H9 (cell line): ENCODE measurements around the gene ZNF214. TPM values are rescaled to one million over a fixed set of nuclear protein-coding genes. Genes with fewer than 3 reads are reported as not detected.

Experiments
- DNase-seq: peaks from one replicate; pipeline ENCODE4 v3.0.0-alpha.2; 2017
- H2AFZ ChIP-seq: one replicate; pipeline ENCODE4 v1.6.1; 2013; ENCODE audit warnings: mild to moderate bottlenecking, low read length, control low read depth, moderate library complexity
- H2AK5ac ChIP-seq: 2 replicates; pipeline ENCODE4 v1.6.1; 2013; ENCODE audit warnings: low read length, control low read depth, mixed read lengths; ENCODE audit not compliant: insufficient read length
- H2BK120ac ChIP-seq: one replicate; pipeline ENCODE4 v1.6.1; 2013; ENCODE audit warnings: low read depth, mild to moderate bottlenecking, low read length, control low read depth, inconsistent platforms; ENCODE audit not compliant: poor library complexity, severe bottlenecking
- H2BK12ac ChIP-seq: 2 replicates; pipeline ENCODE4 v1.6.1; 2013; ENCODE audit warnings: low read length, control low read depth, mixed read lengths, low read depth; ENCODE audit not compliant: insufficient read length
- H2BK15ac ChIP-seq: 2 replicates; pipeline ENCODE4 v1.6.1; 2013; ENCODE audit warnings: low read depth, low read length, control low read depth
- H2BK20ac ChIP-seq: one replicate; pipeline ENCODE4 v1.6.1; 2013; ENCODE audit warnings: low read depth, mild to moderate bottlenecking, low read length, control low read depth, inconsistent platforms; ENCODE audit not compliant: poor library complexity, severe bottlenecking
- H2BK5ac ChIP-seq: 2 replicates; pipeline ENCODE4 v1.6.1; 2013; ENCODE audit warnings: low read length, control low read depth, mixed read lengths; ENCODE audit not compliant: insufficient read length
- H3K14ac ChIP-seq: 2 replicates; pipeline ENCODE4 v1.6.1; 2013; ENCODE audit warnings: low read length, control low read depth; ENCODE audit not compliant: insufficient read depth
- H3K18ac ChIP-seq: 2 replicates; pipeline ENCODE4 v1.6.1; 2013; ENCODE audit warnings: low read depth, mild to moderate bottlenecking, mixed read lengths, low read length, control low read depth; ENCODE audit not compliant: insufficient read length
- H3K23ac ChIP-seq: 2 replicates; pipeline ENCODE4 v1.6.1; 2013; ENCODE audit warnings: low read length, control low read depth, mixed read lengths, low read depth; ENCODE audit not compliant: insufficient read length
- H3K23me2 ChIP-seq: 2 replicates; pipeline ENCODE4 v1.6.1; 2013; ENCODE audit warnings: low read depth, mild to moderate bottlenecking, mixed read lengths, low read length, control low read depth; ENCODE audit not compliant: insufficient read length, poor library complexity, severe bottlenecking
- H3K27ac ChIP-seq: 2 replicates; pipeline ENCODE4 v1.5.1; 2013; ENCODE audit warnings: low read length, control low read depth, mixed read lengths, low read depth; ENCODE audit not compliant: insufficient read length
- H3K27me3 ChIP-seq: 2 replicates; pipeline ENCODE4 v1.6.1; 2013; ENCODE audit warnings: low read length, control low read depth, inconsistent platforms; ENCODE audit not compliant: insufficient read depth
- H3K4ac ChIP-seq: 2 replicates; pipeline ENCODE4 v1.6.1; 2013; ENCODE audit warnings: low read depth, mild to moderate bottlenecking, control low read depth, inconsistent platforms, low read length, moderate library complexity
- H3K4me1 ChIP-seq: 2 replicates; pipeline ENCODE4 v1.6.1; 2013; ENCODE audit warnings: low read length, control low read depth, inconsistent platforms; ENCODE audit not compliant: insufficient read depth
- H3K4me2 ChIP-seq: 2 replicates; pipeline ENCODE4 v1.6.1; 2013; ENCODE audit warnings: low read length, control low read depth, mixed read lengths; ENCODE audit not compliant: insufficient read length, insufficient read depth
- H3K56ac ChIP-seq: 2 replicates; pipeline ENCODE4 v1.6.1; 2013; ENCODE audit warnings: low read depth, mild to moderate bottlenecking, mixed read lengths, low read length, control low read depth; ENCODE audit not compliant: insufficient read length
- H3K79me1 ChIP-seq: 2 replicates; pipeline ENCODE4 v1.6.1; 2013; ENCODE audit warnings: low read depth, mild to moderate bottlenecking, moderate library complexity, low read length, control low read depth, inconsistent platforms; ENCODE audit not compliant: insufficient read depth, poor library complexity, severe bottlenecking
- H3K79me2 ChIP-seq: 2 replicates; pipeline ENCODE4 v1.6.1; 2013; ENCODE audit warnings: low read length, control low read depth, inconsistent platforms; ENCODE audit not compliant: insufficient read depth
- H3K9ac ChIP-seq: 2 replicates; pipeline ENCODE4 v1.6.1; 2013; ENCODE audit warnings: low read length, control low read depth, mixed read lengths; ENCODE audit not compliant: insufficient read length; ENCODE audit errors: extremely low read depth
- H3K9me3 ChIP-seq: one replicate; pipeline ENCODE4 v1.6.1; 2013; ENCODE audit warnings: low read depth, low read length, inconsistent platforms; ENCODE audit not compliant: control insufficient read depth
- H3T11ph ChIP-seq: one replicate; pipeline ENCODE4 v1.6.1; 2013; ENCODE audit warnings: mild to moderate bottlenecking, low read length, control low read depth, inconsistent platforms
- H4K20me1 ChIP-seq: one replicate; pipeline ENCODE4 v1.6.1; 2013; ENCODE audit not compliant: control insufficient read depth, insufficient read length, insufficient read depth
- H4K5ac ChIP-seq: 2 replicates; pipeline ENCODE4 v1.6.1; 2013; ENCODE audit warnings: low read depth, mild to moderate bottlenecking, mixed read lengths, low read length, control low read depth; ENCODE audit not compliant: insufficient read length
- H4K8ac ChIP-seq: replicated peaks from 2 replicates; pipeline ENCODE4 v1.6.1; 2013; ENCODE audit warnings: low read length, control low read depth, mixed read lengths, low read depth; ENCODE audit not compliant: insufficient read length
- H4K91ac ChIP-seq: 2 replicates; pipeline ENCODE4 v1.6.1; 2013; ENCODE audit warnings: low read depth, mild to moderate bottlenecking, moderate library complexity, mixed read lengths, low read length, control low read depth; ENCODE audit not compliant: insufficient read length
- H3K27ac Mint-ChIP-seq, 3 experiments: 2 replicates in 2 of 3; 3 replicates in 1 of 3; pipeline ENCODE4 v1.8.0; 2020 to 2021; ENCODE audit warnings: mixed read lengths in 3 of 3, mild to moderate bottlenecking in 1 of 3, moderate library complexity in 1 of 3
- H3K27me3 Mint-ChIP-seq: 2 replicates; pipeline ENCODE4 v1.8.0; 2021; ENCODE audit warnings: low read depth, mild to moderate bottlenecking, moderate library complexity, mixed read lengths
- H3K36me3 Mint-ChIP-seq, 3 experiments: 2 replicates in 2 of 3; 3 replicates in 1 of 3; pipeline ENCODE4 v1.8.0; 2020 to 2021; ENCODE audit warnings: low read depth in 3 of 3, mixed read lengths in 3 of 3; ENCODE audit not compliant: insufficient read depth in 1 of 3
- H3K4me1 Mint-ChIP-seq, 2 experiments: 2 replicates each; pipeline ENCODE4 v1.8.0; 2020; ENCODE audit warnings: mixed read lengths in 2 of 2
- H3K4me3 Mint-ChIP-seq, 2 experiments: 2 replicates in 1 of 2; 3 replicates in 1 of 2; pipeline ENCODE4 v1.8.0; 2020 to 2021; ENCODE audit warnings: mild to moderate bottlenecking in 2 of 2, mixed read lengths in 2 of 2, moderate library complexity in 1 of 2
- H3K9me3 Mint-ChIP-seq, 2 experiments: 2 replicates in 1 of 2; 3 replicates in 1 of 2; pipeline ENCODE4 v1.8.0; 2020; ENCODE audit warnings: mild to moderate bottlenecking in 2 of 2, mixed read lengths in 2 of 2, moderate library complexity in 1 of 2
- CTCF ChIP-seq: fragments of 200-600 bp; sonication (generic); conservative IDR thresholded peaks from 3 replicates; pipeline ENCODE4 v1.8.0; 2021; ENCODE audit warnings: antibody characterized with exemption, mild to moderate bottlenecking
- WGBS: extraction: QIAGEN DNeasy Blood & Tissue Kit; methylation state at CpG from one replicate; pipeline ENCODE4 v1.1.7; 2013; ENCODE audit warnings: missing lambda C conversion rate, low lambda C conversion rate, mixed read lengths; ENCODE audit not compliant: insufficient read length; ENCODE audit errors: extremely low coverage; 5-methylcytosine and 5-hydroxymethylcytosine counted together
- total RNA-seq: library from RNA; stranded (reverse); gene quantifications from 2 replicates; pipeline ENCODE4 v1.2.1, GENCODE V29; 2021

ZNF214 gene
- total RNA-seq, 1 experiment from 2014 or later = 4.0 TPM

- H3K9me3 Mint-ChIP-seq = no peaks in the 10 kb centered on the region
- Histone ChIP-seq H3K4me2 (no peak overlapping the region), H4K91ac (no peak overlapping the region), H3K23ac (no peak overlapping the region), H2AK5ac (no peak overlapping the region), H3K27ac (no peak overlapping the region), H4K8ac (no peak overlapping the region), H2AFZ (no peak overlapping the region), H3T11ph (no peak overlapping the region), H3K14ac (no peak overlapping the region), H4K5ac (no peak overlapping the region), H3K56ac (no peak overlapping the region), H3K23me2 (no peaks in the 10 kb centered on the region), H4K20me1 (no peaks in the 10 kb centered on the region), H3K79me2 (no peaks in the 10 kb centered on the region), H3K4ac (no peak overlapping the region), H2BK20ac (no peak overlapping the region), H2BK120ac (no peak overlapping the region), H3K27me3 (no peaks in the 10 kb centered on the region), H3K79me1 (no peaks in the 10 kb centered on the region), H2BK15ac (no peak overlapping the region), H3K18ac (no peak overlapping the region), H2BK12ac (no peak overlapping the region), H2BK5ac (no peak overlapping the region), H3K9me3 (no peaks in the 10 kb centered on the region), H3K4me1 (no peaks in the 10 kb centered on the region), H3K9ac (no peak overlapping the region)
- no peak overlapping the region for H3K4me3 Mint-ChIP-seq
- H3K4me1 Mint-ChIP-seq = peaks cover 4 to 5% of the 10 kb centered on the region in 2 experiments; a peak in 3 of 4 replicates
- no peak overlapping the region for H3K27ac Mint-ChIP-seq
- no CpG with 5 or more reads among the region's 1 CpG for WGBS
- H3K27me3 Mint-ChIP-seq = no peaks in the 10 kb centered on the region; the same call in 1 of the 2 replicates
- DNase-seq = no peak
- H3K36me3 Mint-ChIP-seq = no peaks in the 10 kb centered on the region
- no peak for TF ChIP-seq CTCF
These were observed 30.0 kb upstream of the ZNF214 start for GRCh38 chr11:7050191-7050590.
